ENCODE measurements around the gene ANKUB1.

Gene ANKUB1

GRCh38 chr3:149752051-149752787 is 40.1 kb downstream of the ANKUB1 start, which contains the start of gene COMMD2:
Gene COMMD2, minus strand, starts transcription at chr3:149752489. Its CDS starts 45 bp downstream, at chr3:149752444.
- TF ChIP-seq CTCF (IDR thresholded peaks at IDR 0.05; ENCODE audit: low read depth, low read length), result peak; percentile 8
- H3K4me3 ChIP-seq (replicated peaks in 1 of 2; ENCODE audit: low read depth in 2 of 2, low read length in 2 of 2), result peak within 1 kb of the TSS; percentile 86 to 97

GRCh38 chr3:149751551-149751950 is 40.8 kb downstream of the ANKUB1 start:
- no peak for TF ChIP-seq CTCF (IDR thresholded peaks at IDR 0.05; ENCODE audit: low read depth, low read length)
- DNase-seq (ENCODE audit: low read depth in 2 of 2), result no peak
- H3K4me3 ChIP-seq (replicated peaks in 1 of 2; ENCODE audit: low read depth in 2 of 2, low read length in 2 of 2), result peak overlapping the region; percentile 86 to 97

More at GRCh38 chr3:149752051-149752787, 40.1 kb downstream of the ANKUB1 start, which contains the start of gene COMMD2:
- DNase-seq (ENCODE audit: low read depth in 2 of 2), result peak; percentile 83 to 88

- TF ChIP-seq CTCF (IDR thresholded peaks at IDR 0.05; ENCODE audit: low read depth, low read length), result no peak
- no peak for DNase-seq (ENCODE audit: low read depth in 2 of 2)
- H3K4me3 ChIP-seq (replicated peaks in 1 of 2; ENCODE audit: low read depth in 2 of 2, low read length in 2 of 2), result no peak overlapping the region
Observed at GRCh38 chr3:149744606-149745005, 47.7 kb downstream of the ANKUB1 start.

- no peak for TF ChIP-seq CTCF (IDR thresholded peaks at IDR 0.05; ENCODE audit: low read depth, low read length)
Observed at GRCh38 chr3:149744151-149744550, 48.2 kb downstream of the ANKUB1 start.

GRCh38 chr3:149739396-149739795 is 53.0 kb downstream of the ANKUB1 start:
- no peak overlapping the region for H3K4me3 ChIP-seq (replicated peaks in 1 of 2; ENCODE audit: low read depth in 2 of 2, low read length in 2 of 2)
- no peak for DNase-seq (ENCODE audit: low read depth in 2 of 2)
- no peak for TF ChIP-seq CTCF (IDR thresholded peaks at IDR 0.05; ENCODE audit: low read depth, low read length)

More at GRCh38 chr3:149744151-149744550, 48.2 kb downstream of the ANKUB1 start:
- DNase-seq (ENCODE audit: low read depth in 2 of 2), result no peak
- no peak overlapping the region for H3K4me3 ChIP-seq (replicated peaks in 1 of 2; ENCODE audit: low read depth in 2 of 2, low read length in 2 of 2)

- peak in 1 of 2 donors; percentile 2 for DNase-seq (ENCODE audit: low read depth in 2 of 2)
- TF ChIP-seq CTCF (IDR thresholded peaks at IDR 0.05; ENCODE audit: low read depth, low read length), result no peak
- no peak overlapping the region for H3K4me3 ChIP-seq (replicated peaks in 1 of 2; ENCODE audit: low read depth in 2 of 2, low read length in 2 of 2)
Observed at GRCh38 chr3:149738876-149739275, 53.5 kb downstream of the ANKUB1 start.

GRCh38 chr3:149736953-149737205 is 55.5 kb downstream of the ANKUB1 start:
- no peak for TF ChIP-seq CTCF (IDR thresholded peaks at IDR 0.05; ENCODE audit: low read depth, low read length)
- no peak for DNase-seq (ENCODE audit: low read depth in 2 of 2)
- H3K4me3 ChIP-seq (replicated peaks in 1 of 2; ENCODE audit: low read depth in 2 of 2, low read length in 2 of 2), result no peak overlapping the region
